H1 (cell line): ENCODE results near the gene LRRC74B.

Experiments used
- ATF2 ChIP-seq: IDR thresholded peaks from 2 replicates; pipeline ENCODE4 v1.6.1; 2012; ENCODE audit warnings: low read length, inconsistent platforms
- BRCA1 ChIP-seq: IDR thresholded peaks from 2 replicates; pipeline ENCODE4 v1.6.1; 2012; ENCODE audit warnings: low read depth, low read length, improper control_type of control experiment
- CHD1 ChIP-seq: IDR thresholded peaks from 2 replicates; pipeline ENCODE4 v1.6.1; 2012; ENCODE audit warnings: low read depth, low read length, improper control_type of control experiment
- CREB1 ChIP-seq: IDR thresholded peaks from 2 replicates; pipeline ENCODE4 v1.6.1; 2012; ENCODE audit warnings: inconsistent platforms
- CTCF ChIP-seq, 3 experiments: IDR thresholded peaks; 1 replicate in 2 of 3; 2 replicates in 1 of 3; pipeline versions ENCODE4 v1.5.1 to v1.6.1; 2011; ENCODE audit warnings: low read length in 3 of 3, mild to moderate bottlenecking in 3 of 3, inconsistent platforms in 2 of 3, low read depth in 1 of 3, moderate library complexity in 1 of 3; ENCODE audit not compliant: insufficient read depth in 1 of 3; ENCODE audit errors: control extremely low read depth in 1 of 3
- FOSL1 ChIP-seq: IDR thresholded peaks from 2 replicates; pipeline ENCODE4 v1.6.1; 2011; ENCODE audit warnings: mild to moderate bottlenecking, low read depth, low read length, moderate library complexity; ENCODE audit not compliant: insufficient read depth
- GABPA ChIP-seq: IDR thresholded peaks from 2 replicates; pipeline ENCODE4 v1.6.1; 2011; ENCODE audit warnings: mild to moderate bottlenecking, low read length, moderate library complexity, borderline replicate concordance; ENCODE audit not compliant: insufficient read depth
- JUND ChIP-seq: IDR thresholded peaks from 2 replicates; pipeline ENCODE4 v1.6.1; 2011; ENCODE audit warnings: mild to moderate bottlenecking, improper control_type of control experiment, low read length
- MAX ChIP-seq: IDR thresholded peaks from 2 replicates; pipeline ENCODE4 v1.6.1; 2012; ENCODE audit warnings: inconsistent platforms
- POLR2A ChIP-seq, 2 experiments: IDR thresholded peaks; 1 replicate in 1 of 2; 2 replicates in 1 of 2; pipeline ENCODE4 v1.6.1; 2011; ENCODE audit warnings: low read depth in 2 of 2, low read length in 2 of 2, mild to moderate bottlenecking in 2 of 2; ENCODE audit errors: control extremely low read depth in 1 of 2
- SP1 ChIP-seq: IDR thresholded peaks from 2 replicates; pipeline ENCODE4 v1.6.1; 2011; ENCODE audit warnings: low read depth, low read length
- SP2 ChIP-seq: IDR thresholded peaks from 2 replicates; pipeline ENCODE4 v1.6.1; 2012; ENCODE audit warnings: mild to moderate bottlenecking, low read length, inconsistent platforms
- TCF12 ChIP-seq: IDR thresholded peaks from 2 replicates; pipeline ENCODE4 v1.6.1; 2011; ENCODE audit warnings: low read depth, mild to moderate bottlenecking, low read length
- USF2 ChIP-seq: IDR thresholded peaks from 2 replicates; pipeline ENCODE4 v1.6.1; 2011; ENCODE audit warnings: low read length, improper control_type of control experiment

- no peak for TF ChIP-seq CHD1
- TF ChIP-seq CREB1 = no peak
- TF ChIP-seq TCF12 = no peak
- no peak for TF ChIP-seq POLR2A (IDR thresholded peaks at IDR 0.05; ENCODE audit: control extremely low read depth in 1 of 2, low read depth in 2 of 2, low read length in 2 of 2)
- no peak for TF ChIP-seq MAX
- no peak for TF ChIP-seq ATF2
- no peak for TF ChIP-seq CTCF (IDR thresholded peaks at IDR 0.05; ENCODE audit: control extremely low read depth in 1 of 3, insufficient read depth in 1 of 3, low read depth in 1 of 3, low read length in 3 of 3)
- TF ChIP-seq USF2 = no peak
- TF ChIP-seq BRCA1 = no peak
- TF ChIP-seq FOSL1 = no peak
- no peak for TF ChIP-seq SP2
- no peak for TF ChIP-seq GABPA
- no peak for TF ChIP-seq JUND
- no peak for TF ChIP-seq SP1
These were observed 27.3 kb downstream of the LRRC74B start for GRCh38 chr22:21073023-21073422.
